ENCODE data around the gene SRGAP3.

SRGAP3 gene

DNA sequence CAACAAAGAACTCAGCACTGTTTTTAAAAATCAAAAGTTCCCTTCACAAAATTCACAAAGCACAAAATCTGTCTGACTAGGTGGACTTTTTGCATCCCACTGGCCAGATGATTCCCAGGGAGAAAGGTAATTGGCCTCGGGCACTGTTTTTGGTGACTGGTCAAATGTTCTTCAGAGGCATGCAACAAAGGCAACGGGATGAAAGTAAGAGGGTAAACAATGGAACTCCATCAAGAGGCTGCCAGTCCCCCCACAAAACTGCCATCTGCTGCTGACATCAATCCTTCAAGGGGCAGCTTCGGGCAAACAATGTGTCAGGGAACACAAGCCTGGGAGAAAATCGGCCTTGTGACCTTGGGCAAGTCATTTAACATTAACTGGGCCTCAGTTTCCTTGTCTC is 3.3 kb downstream of the SRGAP3 start:
- H3K27ac Mint-ChIP-seq, result no peak overlapping the region
- no peaks in the 10 kb centered on the region for H3K36me3 Mint-ChIP-seq (ENCODE audit: low read depth)
- peaks cover 5% of the 10 kb centered on the region for H3K27me3 Mint-ChIP-seq
- H3K4me3 Mint-ChIP-seq, result no peak overlapping the region
- H3K9me3 Mint-ChIP-seq, result no peaks in the 10 kb centered on the region
- peaks cover 21% of the 10 kb centered on the region for H3K4me1 Mint-ChIP-seq
- DNase-seq (no peak), ATAC-seq (no peak)

DNA sequence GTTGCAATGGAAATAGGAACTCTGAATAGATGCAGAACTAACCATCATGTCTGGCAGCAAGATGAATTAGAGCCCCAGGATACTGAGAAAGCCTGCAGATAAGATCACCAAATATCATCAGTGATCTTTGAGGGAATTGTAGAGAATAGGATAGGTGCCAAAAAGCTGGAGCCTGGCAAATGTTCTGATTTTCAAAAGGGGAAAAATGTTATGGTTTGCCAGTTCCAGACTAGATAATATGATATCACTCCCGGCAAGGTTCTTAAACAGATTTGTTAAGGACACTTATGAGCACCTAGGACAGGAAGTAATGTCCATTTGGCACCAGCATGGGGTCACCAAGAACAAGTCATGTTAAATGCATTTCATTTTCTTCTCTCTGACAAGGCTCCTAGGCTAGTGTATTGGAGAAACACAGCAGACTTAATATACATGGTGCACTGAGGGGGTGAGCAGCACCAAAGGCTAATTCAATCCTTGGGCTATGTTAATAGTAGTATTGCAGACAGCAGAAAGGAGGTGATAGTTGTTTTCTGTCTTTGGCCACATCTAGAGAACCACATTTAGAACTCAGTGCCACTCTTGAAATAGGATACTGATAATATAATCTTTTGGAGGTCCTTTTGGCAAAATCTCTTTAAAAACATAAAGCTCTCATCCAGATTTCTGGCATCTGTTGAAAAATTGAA is 4.8 kb downstream of the SRGAP3 start:
- Mint-ChIP-seq H3K27me3 (peaks cover 2% of the 10 kb centered on the region), H3K9me3 (no peaks in the 10 kb centered on the region), H3K36me3 (ENCODE audit: low read depth) (no peaks in the 10 kb centered on the region), H3K27ac (no peak overlapping the region), H3K4me1 (peaks cover 15% of the 10 kb centered on the region), H3K4me3 (no peak overlapping the region)
- no peak for ATAC-seq
- no peak for DNase-seq

DNA sequence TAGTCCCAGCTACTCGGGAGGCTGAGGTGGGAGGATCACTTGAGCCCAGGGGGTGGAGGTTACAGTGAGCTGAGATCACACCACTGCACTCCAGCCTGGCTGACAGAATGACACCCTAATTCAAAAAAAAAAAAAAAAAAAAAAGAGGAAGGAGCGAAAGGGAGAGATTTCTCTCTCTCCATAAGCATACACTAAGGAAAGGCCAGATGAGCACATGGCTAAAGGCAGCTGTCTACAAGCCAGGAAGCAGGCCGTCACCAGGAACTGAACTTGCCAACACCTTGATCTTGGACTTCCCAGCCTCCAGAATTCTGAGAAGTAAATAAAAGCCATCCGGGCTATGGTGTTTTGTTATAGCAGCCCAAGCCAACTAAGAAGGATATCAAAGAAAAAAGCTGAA is 7.5 kb downstream of the SRGAP3 start:
- Mint-ChIP-seq H3K27me3 (no peaks in the 10 kb centered on the region), H3K36me3 (ENCODE audit: low read depth) (no peaks in the 10 kb centered on the region), H3K4me1 (no peaks in the 10 kb centered on the region), H3K9me3 (no peaks in the 10 kb centered on the region), H3K27ac (no peak overlapping the region), H3K4me3 (no peak overlapping the region)
- no peak for DNase-seq
- no peak for ATAC-seq

DNA sequence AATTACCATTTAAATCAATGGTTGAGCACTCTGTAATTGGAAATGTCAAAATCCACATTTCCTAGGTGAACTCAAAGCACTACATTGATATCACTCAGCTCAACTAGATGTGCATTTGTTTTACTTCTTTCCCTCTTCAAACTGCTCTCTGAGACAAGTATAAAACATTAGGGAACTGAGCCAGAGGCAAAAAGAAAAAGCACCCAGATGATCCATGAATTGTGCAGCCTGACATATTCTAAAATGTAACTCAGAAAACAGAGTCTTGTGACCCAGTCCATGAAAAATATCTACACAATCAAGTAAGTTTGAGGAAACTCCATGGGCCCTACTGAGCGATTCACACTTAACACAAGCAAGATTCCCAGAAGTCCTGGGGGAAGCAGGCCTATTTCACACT is 9.8 kb downstream of the SRGAP3 start:
- Mint-ChIP-seq H3K36me3 (ENCODE audit: low read depth) (no peaks in the 10 kb centered on the region), H3K9me3 (no peaks in the 10 kb centered on the region), H3K4me1 (no peaks in the 10 kb centered on the region), H3K27me3 (no peaks in the 10 kb centered on the region), H3K4me3 (no peak overlapping the region), H3K27ac (no peak overlapping the region)
- ATAC-seq (no peak), DNase-seq (no peak)

DNA sequence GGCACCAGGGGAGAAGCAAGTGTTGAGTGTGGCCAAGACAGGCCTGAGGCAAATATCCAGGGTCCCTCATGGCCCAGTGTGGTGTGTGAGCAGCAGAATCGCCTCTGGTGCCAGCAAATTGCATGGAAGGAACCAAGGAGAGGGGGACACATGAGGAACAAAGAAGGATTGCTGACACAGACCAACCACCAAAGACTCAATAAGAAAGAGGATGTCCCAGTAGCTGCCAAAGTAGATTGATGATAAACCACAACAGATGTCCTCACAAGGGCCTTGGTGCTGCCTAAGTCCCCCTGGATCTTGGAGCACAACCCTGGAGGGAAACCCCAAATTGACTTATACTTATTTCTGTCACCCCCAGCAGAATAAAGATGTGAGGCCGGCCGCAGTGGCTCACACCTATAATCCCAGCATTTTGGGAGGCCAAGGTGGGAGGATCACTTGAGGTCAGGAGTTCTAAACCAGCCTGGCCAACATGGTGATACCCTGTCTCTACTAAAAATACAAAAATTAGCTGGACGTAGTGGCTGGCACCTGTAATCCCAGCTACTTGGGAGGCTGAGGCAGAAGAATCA is 10.6 kb downstream of the SRGAP3 start:
- Mint-ChIP-seq H3K36me3 (ENCODE audit: low read depth) (no peaks in the 10 kb centered on the region), H3K4me3 (no peak overlapping the region), H3K27me3 (no peaks in the 10 kb centered on the region), H3K9me3 (no peaks in the 10 kb centered on the region), H3K27ac (no peak overlapping the region), H3K4me1 (no peaks in the 10 kb centered on the region)
- no peak for ATAC-seq
- no peak for DNase-seq

DNA sequence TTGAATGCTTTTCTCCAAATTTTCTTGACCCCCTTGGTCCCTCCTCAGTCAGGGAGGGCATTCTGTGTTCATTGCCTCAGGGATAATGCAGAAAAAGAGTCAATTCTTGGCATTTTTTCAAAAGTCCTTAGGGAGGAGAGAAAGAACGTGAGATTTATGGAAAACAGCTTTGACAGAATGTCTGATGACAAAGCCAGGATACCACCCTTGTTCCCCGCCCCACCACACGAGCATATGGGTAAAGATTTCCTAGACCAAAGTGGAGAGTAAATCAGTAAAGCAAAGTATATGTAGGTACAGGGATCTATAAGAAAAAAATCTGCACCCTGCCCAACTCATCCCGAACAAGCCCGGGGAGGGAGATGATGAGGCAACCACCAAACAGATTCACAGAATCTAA is 11.2 kb downstream of the SRGAP3 start:
- no peak for ATAC-seq
- Mint-ChIP-seq H3K9me3 (no peaks in the 10 kb centered on the region), H3K27me3 (no peaks in the 10 kb centered on the region), H3K4me1 (no peaks in the 10 kb centered on the region), H3K27ac (no peak overlapping the region), H3K4me3 (no peak overlapping the region), H3K36me3 (ENCODE audit: low read depth) (no peaks in the 10 kb centered on the region)
- no peak for DNase-seq

DNA sequence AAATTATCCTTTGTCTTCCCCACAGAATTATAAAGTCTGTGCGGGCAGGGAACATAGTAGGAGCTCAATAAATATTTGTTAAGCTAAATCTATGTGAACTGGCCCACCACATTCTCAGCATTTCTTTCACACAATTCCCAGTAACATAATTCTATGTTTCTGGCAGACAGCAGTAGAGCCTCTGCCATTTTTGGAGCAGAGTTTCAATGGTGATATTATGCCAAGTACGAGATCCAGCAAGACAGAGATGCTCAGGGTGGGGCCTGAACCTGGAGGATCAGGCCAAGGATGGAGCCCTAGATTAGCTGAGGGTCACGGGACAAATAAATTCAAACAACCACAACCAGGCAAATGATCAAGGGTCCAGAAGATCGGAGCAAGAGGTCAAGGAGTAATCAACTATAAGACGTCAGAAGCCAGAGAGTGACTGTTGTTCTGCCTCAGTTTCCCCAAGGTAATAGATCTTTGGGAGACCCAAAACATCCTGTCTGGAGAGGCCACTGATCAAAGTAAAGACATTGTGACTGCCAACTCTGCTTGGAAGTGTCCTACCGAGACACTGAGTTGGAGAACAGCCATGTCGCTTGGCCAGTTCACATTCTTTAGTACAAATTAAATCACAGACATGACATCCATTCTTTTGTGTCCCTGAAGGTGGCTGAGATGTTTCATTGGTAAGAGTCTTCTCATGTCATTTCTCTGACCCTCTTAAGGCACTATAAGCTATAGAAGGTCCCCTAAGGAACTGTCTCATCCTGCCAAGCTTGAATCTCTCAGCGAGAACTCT is 15.4 kb downstream of the SRGAP3 start:
- no peaks in the 10 kb centered on the region for H3K36me3 Mint-ChIP-seq (ENCODE audit: low read depth)

DNA sequence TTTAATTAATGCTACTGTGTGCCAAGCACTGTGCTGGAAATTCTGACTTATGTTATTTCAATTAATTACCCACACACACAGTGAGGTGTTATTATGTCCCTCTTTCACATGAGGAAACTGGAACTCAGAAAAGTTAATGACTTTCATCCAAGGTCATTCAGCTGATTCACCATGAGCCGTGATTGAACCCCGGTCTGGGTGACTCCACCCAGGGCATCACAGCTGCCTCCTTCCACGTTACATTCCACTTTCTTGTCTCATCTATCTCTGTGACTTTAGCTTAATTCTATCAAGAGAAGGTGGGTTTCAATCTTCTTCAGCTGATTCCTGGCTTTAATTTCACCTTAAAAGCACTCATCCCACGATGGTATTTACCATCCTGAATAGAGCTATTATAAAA is 16.3 kb downstream of the SRGAP3 start:
- Mint-ChIP-seq H3K36me3 (ENCODE audit: low read depth) (no peaks in the 10 kb centered on the region), H3K27ac (no peak overlapping the region), H3K27me3 (no peaks in the 10 kb centered on the region), H3K9me3 (no peaks in the 10 kb centered on the region), H3K4me1 (peaks cover 10% of the 10 kb centered on the region), H3K4me3 (no peak overlapping the region)
- ATAC-seq (no peak), DNase-seq (no peak)

More for the DNA sequence above, 15.4 kb downstream of the SRGAP3 start:
- ATAC-seq (no peak), DNase-seq (no peak)
- H3K27ac Mint-ChIP-seq, result no peak overlapping the region
- no peak overlapping the region for H3K4me3 Mint-ChIP-seq
- H3K27me3 Mint-ChIP-seq, result no peaks in the 10 kb centered on the region
- peaks cover 10% of the 10 kb centered on the region for H3K4me1 Mint-ChIP-seq
- H3K9me3 Mint-ChIP-seq, result no peaks in the 10 kb centered on the region

DNA sequence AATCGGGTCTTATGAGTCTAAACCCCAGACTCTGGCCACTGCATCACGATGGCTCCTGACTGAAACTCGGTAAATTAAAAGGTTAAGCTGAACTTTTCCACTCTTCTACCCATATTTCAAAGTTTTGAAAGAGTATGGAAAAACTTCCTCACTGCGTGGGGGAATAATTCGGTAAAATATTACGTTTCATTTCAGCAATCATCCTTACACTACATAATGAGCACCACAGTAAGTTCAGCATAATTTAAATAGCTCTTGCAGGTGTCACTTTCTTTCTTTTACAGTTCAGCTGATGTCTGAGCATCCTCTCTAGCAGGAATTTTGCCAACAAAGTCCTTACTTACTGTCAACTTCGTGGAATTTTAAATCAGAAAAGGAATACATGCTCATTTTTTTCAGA is 17.5 kb downstream of the SRGAP3 start:
- ATAC-seq (no peak), DNase-seq (no peak)
- Mint-ChIP-seq H3K4me3 (no peak overlapping the region), H3K9me3 (no peaks in the 10 kb centered on the region), H3K4me1 (peaks cover 10% of the 10 kb centered on the region), H3K27me3 (no peaks in the 10 kb centered on the region), H3K27ac (no peak overlapping the region), H3K36me3 (ENCODE audit: low read depth) (no peaks in the 10 kb centered on the region)

DNA sequence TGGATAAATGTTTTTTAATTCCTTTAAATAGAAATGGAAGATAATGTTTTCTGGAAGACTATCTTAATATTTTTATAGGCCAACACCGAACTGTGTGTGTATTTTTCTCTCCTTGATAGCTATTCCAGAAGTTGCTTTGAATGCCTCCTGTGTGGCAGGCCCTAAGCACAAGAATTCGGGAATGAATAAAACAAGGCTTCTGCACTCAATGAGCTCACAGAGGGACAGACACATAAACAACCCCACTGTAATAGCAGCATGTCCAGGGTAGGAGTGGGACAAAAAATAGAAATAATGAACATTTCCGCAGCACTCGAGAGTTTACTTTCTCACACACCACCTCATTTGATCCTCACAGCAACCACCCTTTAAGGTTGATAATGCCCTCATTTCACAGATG is 18.0 kb downstream of the SRGAP3 start:
- Mint-ChIP-seq H3K4me1 (peaks cover 10% of the 10 kb centered on the region), H3K27ac (no peak overlapping the region), H3K36me3 (ENCODE audit: low read depth) (no peaks in the 10 kb centered on the region), H3K9me3 (no peaks in the 10 kb centered on the region), H3K27me3 (no peaks in the 10 kb centered on the region), H3K4me3 (no peak overlapping the region)
- DNase-seq (no peak), ATAC-seq (no peak)

DNA sequence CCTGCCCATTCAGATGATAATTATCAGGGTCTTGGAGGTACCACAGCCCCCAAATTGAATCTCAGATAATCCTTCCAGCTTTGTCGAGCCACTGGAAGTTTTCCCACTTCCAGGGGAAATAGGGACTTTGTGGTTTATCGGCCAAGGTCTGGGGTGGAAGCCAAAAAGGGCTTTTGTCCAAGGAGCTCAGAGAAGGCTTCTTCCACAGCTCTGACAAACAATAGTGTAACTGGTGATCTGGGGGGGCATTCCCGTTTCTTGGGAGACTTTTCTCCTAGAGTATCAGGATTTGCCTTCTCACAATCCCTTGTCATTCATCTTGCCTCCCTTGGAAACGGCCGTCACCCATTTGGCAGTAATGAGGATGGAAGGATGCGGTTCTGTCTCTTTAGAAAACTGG is 18.4 kb downstream of the SRGAP3 start:
- ATAC-seq, result no peak
- H3K27me3 Mint-ChIP-seq, result no peaks in the 10 kb centered on the region
- DNase-seq, result no peak

DNA sequence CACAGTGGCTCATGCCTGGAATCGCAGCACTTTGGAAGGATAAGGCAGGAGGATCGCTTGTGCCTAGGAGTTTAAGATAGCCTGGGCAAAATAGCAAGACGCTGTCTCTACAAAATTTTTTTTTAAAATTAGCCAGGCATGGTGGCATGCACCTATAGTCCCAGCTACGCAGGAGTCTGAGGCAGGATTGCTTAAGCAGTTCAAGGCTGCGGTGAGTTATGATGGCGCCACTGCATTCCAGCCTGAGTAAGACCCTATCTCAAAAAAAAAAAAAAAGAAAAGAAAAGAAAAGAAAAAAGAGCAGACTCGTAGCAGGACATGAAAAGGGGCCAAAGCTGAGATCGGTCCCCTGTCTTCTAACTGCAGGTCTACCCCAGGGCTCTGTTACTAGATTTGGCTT is 18.9 kb downstream of the SRGAP3 start:
- Mint-ChIP-seq H3K36me3 (ENCODE audit: low read depth) (no peaks in the 10 kb centered on the region), H3K27me3 (no peaks in the 10 kb centered on the region)
- no peak for ATAC-seq

More for the DNA sequence above, 18.4 kb downstream of the SRGAP3 start:
- Mint-ChIP-seq H3K9me3 (no peaks in the 10 kb centered on the region), H3K4me3 (no peak overlapping the region), H3K4me1 (peaks cover 10% of the 10 kb centered on the region), H3K36me3 (ENCODE audit: low read depth) (no peaks in the 10 kb centered on the region), H3K27ac (no peak overlapping the region)

DNA sequence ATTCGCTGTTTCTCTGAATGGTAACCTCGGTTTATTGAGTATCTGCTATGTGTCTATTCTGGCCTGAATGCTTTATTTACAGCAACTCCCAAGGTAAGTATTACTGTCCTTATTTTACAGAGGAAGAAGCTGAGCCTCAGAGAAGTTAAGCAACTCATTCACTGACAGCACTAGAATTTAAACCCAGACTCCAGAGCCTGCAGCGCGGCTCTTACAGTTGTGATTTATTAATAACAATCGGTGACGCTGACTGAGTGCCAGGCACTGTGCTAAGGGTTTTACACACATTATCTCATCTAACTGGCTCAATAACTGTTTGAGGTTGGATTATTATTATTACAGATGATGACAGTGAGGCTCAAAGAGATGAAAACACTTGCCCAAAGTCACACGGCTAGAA is 19.6 kb downstream of the SRGAP3 start:
- ATAC-seq (no peak), DNase-seq (no peak)
- Mint-ChIP-seq H3K4me3 (no peak overlapping the region), H3K27me3 (no peaks in the 10 kb centered on the region), H3K27ac (no peak overlapping the region), H3K4me1 (peaks cover 10% of the 10 kb centered on the region), H3K9me3 (no peaks in the 10 kb centered on the region), H3K36me3 (ENCODE audit: low read depth) (no peaks in the 10 kb centered on the region)

More for the DNA sequence above, 18.9 kb downstream of the SRGAP3 start:
- H3K4me3 Mint-ChIP-seq, result no peak overlapping the region
- no peak for DNase-seq
- H3K4me1 Mint-ChIP-seq, result peaks cover 10% of the 10 kb centered on the region
- H3K9me3 Mint-ChIP-seq, result no peaks in the 10 kb centered on the region
- no peak overlapping the region for H3K27ac Mint-ChIP-seq

DNA sequence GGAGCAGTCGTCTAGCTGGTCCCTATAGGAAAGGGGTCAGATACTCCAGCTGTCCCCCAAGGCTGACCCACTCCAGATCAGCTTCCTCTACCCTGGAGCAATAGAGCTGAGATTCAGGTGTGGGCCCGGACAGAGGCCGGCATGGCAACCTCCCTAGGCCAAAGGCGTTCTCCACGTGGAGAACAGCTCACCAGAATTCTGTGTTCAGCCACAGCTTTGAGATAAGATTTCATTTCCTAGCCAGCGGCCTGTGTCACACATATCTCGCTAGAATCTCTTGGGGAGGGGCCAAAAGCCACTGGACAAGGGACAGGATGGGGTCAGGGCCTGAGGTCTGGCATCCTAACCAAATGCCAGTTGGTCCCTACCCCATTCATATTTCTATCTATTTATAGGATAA is 20.1 kb downstream of the SRGAP3 start:
- no peak for DNase-seq
- no peaks in the 10 kb centered on the region for H3K9me3 Mint-ChIP-seq
- H3K4me1 Mint-ChIP-seq, result peaks cover 14% of the 10 kb centered on the region
- no peaks in the 10 kb centered on the region for H3K27me3 Mint-ChIP-seq
- no peak overlapping the region for H3K4me3 Mint-ChIP-seq
- H3K36me3 Mint-ChIP-seq (ENCODE audit: low read depth), result no peaks in the 10 kb centered on the region
- no peak for ATAC-seq
- no peak overlapping the region for H3K27ac Mint-ChIP-seq

DNA sequence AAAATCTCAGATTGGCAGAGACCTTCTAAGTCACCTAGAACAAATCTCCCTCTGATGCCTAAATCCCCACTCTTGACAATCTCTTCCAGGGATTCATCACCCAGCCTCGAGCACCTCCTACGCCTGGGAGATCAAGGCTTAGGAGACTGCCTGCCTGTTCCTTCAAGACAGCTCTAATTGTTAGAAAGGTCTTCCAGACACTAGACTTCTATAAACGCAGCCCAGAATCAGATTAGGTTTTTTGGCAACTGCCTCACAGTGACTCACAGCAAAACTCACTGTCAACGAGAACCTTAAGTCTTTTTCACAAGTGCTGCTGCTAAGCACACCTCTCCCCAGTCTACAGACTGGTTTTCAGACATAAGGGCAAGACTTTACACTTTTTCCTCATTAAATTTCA is 23.1 kb downstream of the SRGAP3 start:
- H3K4me1 Mint-ChIP-seq, result peaks cover 8% of the 10 kb centered on the region
- no peak overlapping the region for H3K4me3 Mint-ChIP-seq
- H3K36me3 Mint-ChIP-seq (ENCODE audit: low read depth), result no peaks in the 10 kb centered on the region
- H3K27me3 Mint-ChIP-seq, result no peaks in the 10 kb centered on the region
- ATAC-seq (no peak), DNase-seq (no peak)
- no peaks in the 10 kb centered on the region for H3K9me3 Mint-ChIP-seq
- no peak overlapping the region for H3K27ac Mint-ChIP-seq

Measured in activated naive CD8-positive, alpha-beta T cell treated with anti-CD3 and anti-CD28 coated beads, Interleukin-2, amount 50 U/mL, for 24 hours (primary cell).